ENCODE measurements around the gene SEC14L3.

DNA sequence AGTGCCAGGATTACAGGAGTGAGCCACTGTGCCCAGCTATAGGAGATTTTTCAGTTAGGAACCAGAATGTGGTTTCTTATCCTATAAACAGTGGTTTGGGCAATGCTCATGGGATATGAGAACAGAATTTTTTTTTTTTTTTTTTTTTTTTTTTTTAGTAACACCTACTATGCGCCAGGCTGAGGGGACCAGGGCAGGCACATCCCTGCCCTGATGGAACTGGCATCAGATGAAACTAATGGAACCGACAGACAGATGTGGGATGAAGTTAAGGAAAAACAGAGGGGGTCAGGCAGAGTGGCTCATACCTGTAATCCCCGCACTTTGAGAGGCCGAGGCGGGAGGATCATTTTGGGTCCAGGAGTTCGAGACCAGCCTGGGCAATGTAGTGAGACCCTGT lies 28.8 kb upstream of the SEC14L3 start:
- TF ChIP-seq HDGF (IDR thresholded peaks at IDR 0.05; ENCODE audit: borderline replicate concordance), result no peak
- TF ChIP-seq ELF4 (IDR thresholded peaks at IDR 0.05), result no peak
- TF ChIP-seq SUZ12 (IDR thresholded peaks at IDR 0.05), result no peak
